ENCODE measurements around the gene MRPL20.

MRPL20 gene

GRCh38 chr1:1358433-1359271 is 48.4 kb downstream of the MRPL20 start, which contains the start of gene MXRA8:
MXRA8 (minus strand) TSS chr1:1358555; CDS start chr1:1358504, 51 bp downstream.
- Histone ChIP-seq H3K27ac (ENCODE audit: low read depth, low read length, poor library complexity, severe bottlenecking) (no peak within 1 kb of the TSS), H2AFZ (ENCODE audit: low read length) (no peak within 1 kb of the TSS), H3K27me3 (ENCODE audit: insufficient read depth, low read length) (peaks cover 7% of the 10 kb centered on the region; the same call in 1 of the 2 replicates), H3K36me3 (ENCODE audit: insufficient read depth, low read length) (no peaks in the 10 kb centered on the region), H3K9me3 (ENCODE audit: low read length) (no peaks in the 10 kb centered on the region), H3K9me2 (ENCODE audit: low read depth, low read length) (no peaks in the 10 kb centered on the region), H3F3A (ENCODE audit: insufficient read depth, low read length) (no peaks in the 10 kb centered on the region), H3K4me1 (ENCODE audit: insufficient read depth, low read length, severe bottlenecking) (peaks cover 6% of the 10 kb centered on the region), H3K9ac (ENCODE audit: low read length) (no peak within 1 kb of the TSS), H3K4me3 (ENCODE audit: low read depth, low read length, poor library complexity, severe bottlenecking) (no peak within 1 kb of the TSS), H4K20me1 (ENCODE audit: insufficient read depth, low read length) (no peaks in the 10 kb centered on the region), H3K4me2 (ENCODE audit: low read length) (peak within 1 kb of the TSS; percentile 23; the same call in 1 of the 2 replicates), H3K79me2 (ENCODE audit: insufficient read depth, low read length) (no peaks in the 10 kb centered on the region)
- TF ChIP-seq EZH2 (IDR thresholded peaks at IDR 0.05; ENCODE audit: borderline replicate concordance, low read length), result no peak

- H3K4me1 ChIP-seq (ENCODE audit: insufficient read depth, low read length, severe bottlenecking), result peaks cover 6% of the 10 kb centered on the region
- no peaks in the 10 kb centered on the region for H3K9me3 ChIP-seq (ENCODE audit: low read length)
- no peaks in the 10 kb centered on the region for H3K79me2 ChIP-seq (ENCODE audit: insufficient read depth, low read length)
- H2AFZ ChIP-seq (ENCODE audit: low read length), result no peak overlapping the region
- H4K20me1 ChIP-seq (ENCODE audit: insufficient read depth, low read length), result no peaks in the 10 kb centered on the region
- no peak overlapping the region for H3K27ac ChIP-seq (ENCODE audit: low read depth, low read length, poor library complexity, severe bottlenecking)
- TF ChIP-seq EZH2 (IDR thresholded peaks at IDR 0.05; ENCODE audit: borderline replicate concordance, low read length) (no peak), CTCF (IDR thresholded peaks at IDR 0.05; ENCODE audit: low read length) (no peak)
- no peaks in the 10 kb centered on the region for H3K9me2 ChIP-seq (ENCODE audit: low read depth, low read length)
- H3K9ac ChIP-seq (ENCODE audit: low read length), result no peak overlapping the region
- no peaks in the 10 kb centered on the region for H3F3A ChIP-seq (ENCODE audit: insufficient read depth, low read length)
- no peak overlapping the region for H3K4me3 ChIP-seq (ENCODE audit: low read depth, low read length, poor library complexity, severe bottlenecking)
- H3K27me3 ChIP-seq (ENCODE audit: insufficient read depth, low read length), result peaks cover 7% of the 10 kb centered on the region; the same call in 1 of the 2 replicates
- H3K36me3 ChIP-seq (ENCODE audit: insufficient read depth, low read length), result no peaks in the 10 kb centered on the region
- H3K4me2 ChIP-seq (ENCODE audit: low read length), result 0 out of 2 replicates have a peak overlapping the region, but pooled peaks have one; percentile 23
Observed at GRCh38 chr1:1357871-1358432, 49.1 kb downstream of the MRPL20 start.

GRCh38 chr1:1356796-1357401 is 50.2 kb downstream of the MRPL20 start:
- Histone ChIP-seq H3K27me3 (ENCODE audit: insufficient read depth, low read length) (peaks cover 13% of the 10 kb centered on the region; the same call in 1 of the 2 replicates), H3K36me3 (ENCODE audit: insufficient read depth, low read length) (no peaks in the 10 kb centered on the region), H3F3A (ENCODE audit: insufficient read depth, low read length) (no peaks in the 10 kb centered on the region; the same call in 1 of the 2 replicates), H3K4me3 (ENCODE audit: low read depth, low read length, poor library complexity, severe bottlenecking) (no peak overlapping the region), H2AFZ (ENCODE audit: low read length) (no peak overlapping the region), H3K9me2 (ENCODE audit: low read depth, low read length) (no peaks in the 10 kb centered on the region), H3K9ac (ENCODE audit: low read length) (no peak overlapping the region), H3K27ac (ENCODE audit: low read depth, low read length, poor library complexity, severe bottlenecking) (no peak overlapping the region), H3K79me2 (ENCODE audit: insufficient read depth, low read length) (no peaks in the 10 kb centered on the region), H3K4me2 (ENCODE audit: low read length) (no peak overlapping the region), H3K9me3 (ENCODE audit: low read length) (no peaks in the 10 kb centered on the region), H3K4me1 (ENCODE audit: insufficient read depth, low read length, severe bottlenecking) (peaks cover 6% of the 10 kb centered on the region), H4K20me1 (ENCODE audit: insufficient read depth, low read length) (no peaks in the 10 kb centered on the region)
- no peak for TF ChIP-seq EZH2 (IDR thresholded peaks at IDR 0.05; ENCODE audit: borderline replicate concordance, low read length)

Measured in OCI-LY1 (cell line).